ENCODE data around the gene PTH2R. TPM values are rescaled to one million over a fixed set of nuclear protein-coding genes. Genes with fewer than 3 reads are reported as not detected.

Gene PTH2R
- total RNA-seq, 1 donor from 2014 or later: not detected

DNA sequence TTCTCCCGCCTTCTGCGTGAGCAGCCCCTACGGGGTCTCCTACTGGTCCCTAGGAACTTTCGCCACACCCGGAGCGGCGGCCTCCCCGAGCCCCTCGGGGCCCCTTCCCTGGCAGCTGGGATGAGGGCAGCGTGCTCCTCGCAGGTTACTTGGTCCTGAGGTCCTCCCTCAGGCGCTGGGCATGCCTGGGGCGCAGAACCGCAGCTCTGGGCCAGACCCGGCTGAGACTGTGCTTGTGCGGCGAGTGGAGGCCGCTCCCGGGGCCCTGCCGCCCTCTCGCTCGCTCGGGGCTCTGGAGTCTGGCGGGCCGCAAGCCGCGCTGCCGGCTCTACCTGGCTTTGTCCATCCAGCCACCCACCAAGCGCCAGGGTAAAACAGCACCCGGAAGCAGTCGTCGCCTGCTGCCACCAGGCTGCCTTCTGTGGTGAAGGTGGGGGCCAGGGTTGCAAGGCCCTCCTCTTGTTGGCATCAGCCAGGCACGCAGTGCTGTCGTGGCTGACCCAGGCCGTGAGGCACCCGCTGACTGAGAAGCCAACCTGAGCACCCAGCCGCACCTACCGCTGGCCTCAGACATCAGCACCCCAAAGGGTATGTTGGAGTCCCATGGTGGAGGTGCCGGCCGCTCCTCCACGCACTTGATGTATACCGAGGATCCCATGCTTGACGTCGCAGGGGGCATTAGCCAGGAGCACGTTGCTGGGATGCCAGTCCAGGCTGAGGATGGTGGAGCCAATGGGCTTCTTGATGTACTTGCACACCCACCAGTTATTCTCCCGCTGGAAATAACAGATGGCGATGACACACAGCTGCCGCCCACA lies 46.1 kb upstream of the PTH2R start:
- intact Hi-C loops (cut with micrococcal nuclease): no loop called here
- peaks cover 17% of the 10 kb centered on the region for H3K9me3 ChIP-seq (replicated peaks)
- TF ChIP-seq, protein P1, sequence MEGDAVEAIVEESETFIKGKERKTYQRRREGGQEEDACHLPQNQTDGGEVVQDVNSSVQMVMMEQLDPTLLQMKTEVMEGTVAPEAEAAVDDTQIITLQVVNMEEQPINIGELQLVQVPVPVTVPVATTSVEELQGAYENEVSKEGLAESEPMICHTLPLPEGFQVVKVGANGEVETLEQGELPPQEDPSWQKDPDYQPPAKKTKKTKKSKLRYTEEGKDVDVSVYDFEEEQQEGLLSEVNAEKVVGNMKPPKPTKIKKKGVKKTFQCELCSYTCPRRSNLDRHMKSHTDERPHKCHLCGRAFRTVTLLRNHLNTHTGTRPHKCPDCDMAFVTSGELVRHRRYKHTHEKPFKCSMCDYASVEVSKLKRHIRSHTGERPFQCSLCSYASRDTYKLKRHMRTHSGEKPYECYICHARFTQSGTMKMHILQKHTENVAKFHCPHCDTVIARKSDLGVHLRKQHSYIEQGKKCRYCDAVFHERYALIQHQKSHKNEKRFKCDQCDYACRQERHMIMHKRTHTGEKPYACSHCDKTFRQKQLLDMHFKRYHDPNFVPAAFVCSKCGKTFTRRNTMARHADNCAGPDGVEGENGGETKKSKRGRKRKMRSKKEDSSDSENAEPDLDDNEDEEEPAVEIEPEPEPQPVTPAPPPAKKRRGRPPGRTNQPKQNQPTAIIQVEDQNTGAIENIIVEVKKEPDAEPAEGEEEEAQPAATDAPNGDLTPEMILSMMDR (IDR thresholded peaks at IDR 0.05; ENCODE audit: borderline replicate concordance): no peak
- no peaks in the 10 kb centered on the region for H3K4me1 ChIP-seq
- H3K4me3 ChIP-seq: no peak overlapping the region
- H3K27ac ChIP-seq (replicated peaks): no peak overlapping the region
- no peak for DNase-seq
- H3K36me3 ChIP-seq: peaks cover 20% of the 10 kb centered on the region
- no peaks in the 10 kb centered on the region for H3K27me3 ChIP-seq (ENCODE audit: low read depth)

DNA sequence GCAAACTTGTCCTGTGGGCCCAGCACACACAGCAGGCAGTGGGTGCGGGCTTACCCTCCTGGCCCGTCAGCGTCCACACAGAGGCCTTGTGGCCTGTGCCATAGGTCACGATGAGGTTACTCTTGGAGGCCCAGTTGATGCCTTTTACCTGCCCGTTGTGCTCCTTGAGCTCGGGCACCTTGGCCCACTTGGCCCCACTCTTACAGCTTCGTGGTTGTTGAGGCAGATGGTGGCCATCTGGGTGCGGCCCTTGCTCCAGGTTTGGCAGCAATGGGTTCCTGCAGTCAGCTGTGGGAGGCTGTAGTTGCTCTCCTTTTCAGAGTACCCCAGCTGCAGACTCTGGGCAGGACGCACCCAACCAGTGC lies 45.5 kb upstream of the PTH2R start:
- Histone ChIP-seq H3K27ac (replicated peaks) (no peak overlapping the region), H3K9me3 (replicated peaks) (peaks cover 17% of the 10 kb centered on the region), H3K4me1 (no peaks in the 10 kb centered on the region), H3K36me3 (peaks cover 14% of the 10 kb centered on the region), H3K27me3 (ENCODE audit: low read depth) (no peaks in the 10 kb centered on the region), H3K4me3 (no peak overlapping the region)
- TF ChIP-seq, protein P1 (IDR thresholded peaks at IDR 0.05; ENCODE audit: borderline replicate concordance): no peak
- intact Hi-C loops (cut with micrococcal nuclease): no loop called here
- no peak for DNase-seq

DNA sequence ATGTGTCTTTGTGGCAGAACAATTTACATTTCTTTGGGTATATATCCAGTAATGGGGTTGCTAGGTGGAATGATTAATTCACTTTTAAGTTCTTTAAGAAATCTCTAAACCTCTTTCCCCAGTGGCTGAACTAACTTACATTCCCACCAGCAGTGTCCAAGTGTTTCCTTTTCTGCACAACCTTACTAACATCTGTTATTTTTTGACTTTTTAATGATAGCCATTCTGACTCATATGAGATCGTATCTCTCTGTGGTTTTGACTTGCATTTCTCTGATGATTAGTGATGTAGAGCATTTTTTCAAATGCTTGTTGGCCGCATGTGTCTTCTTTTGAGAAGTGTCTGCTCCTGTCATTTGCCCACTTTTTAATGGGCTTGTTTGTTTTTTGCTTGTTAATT lies 43.1 kb upstream of the PTH2R start:
- no peaks in the 10 kb centered on the region for H3K27me3 ChIP-seq (ENCODE audit: low read depth)
- H3K9me3 ChIP-seq (replicated peaks): peaks cover 17% of the 10 kb centered on the region
- H3K36me3 ChIP-seq: peaks cover 7% of the 10 kb centered on the region
- TF ChIP-seq, protein P1 (IDR thresholded peaks at IDR 0.05; ENCODE audit: borderline replicate concordance): no peak
- H3K4me1 ChIP-seq: no peaks in the 10 kb centered on the region
- intact Hi-C loops (cut with micrococcal nuclease): no loop called here
- no peak for DNase-seq
- H3K27ac ChIP-seq (replicated peaks): no peak overlapping the region
- no peak overlapping the region for H3K4me3 ChIP-seq

DNA sequence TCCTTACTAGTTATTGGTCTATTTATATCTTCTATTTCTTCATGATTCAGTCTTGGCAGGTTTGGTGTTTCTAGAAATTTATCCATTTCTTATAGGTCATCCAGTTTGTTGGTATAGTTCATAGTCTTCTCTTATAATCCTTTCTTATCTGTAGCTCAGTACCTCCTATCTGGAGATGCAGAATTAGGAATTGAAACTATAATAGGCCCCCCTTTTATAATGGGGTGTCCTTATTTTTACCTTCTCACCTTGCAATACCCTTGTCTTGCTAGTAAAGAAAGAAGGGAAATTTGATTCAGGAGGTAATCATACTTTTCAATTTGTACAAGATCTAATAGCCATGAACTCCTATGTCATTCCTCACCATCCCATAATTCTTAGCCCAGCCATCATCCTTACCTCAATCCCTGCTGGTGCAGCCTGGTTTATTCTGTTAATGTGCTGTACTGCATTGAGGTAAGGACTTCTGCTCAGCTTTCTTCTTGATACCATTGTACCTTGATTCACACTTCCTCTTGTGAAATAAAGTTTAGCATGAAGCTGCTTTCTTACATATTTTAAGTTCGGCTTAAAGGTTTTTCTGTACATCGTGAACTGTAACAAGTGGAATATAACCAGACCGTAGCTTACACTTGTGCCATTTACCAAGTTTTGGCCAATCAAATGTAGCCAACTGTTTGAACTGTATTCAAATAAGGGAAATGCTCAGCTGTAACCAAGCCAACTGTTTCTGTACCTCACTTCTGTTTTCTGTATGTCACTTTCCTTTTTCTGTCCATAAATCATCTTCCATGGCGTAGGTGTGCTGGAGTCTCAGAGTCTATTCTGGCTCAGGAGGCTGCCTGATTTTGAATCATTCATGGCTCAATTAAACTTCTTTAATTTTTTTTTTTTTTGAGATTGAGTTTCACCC lies 40.1 kb upstream of the PTH2R start:
- intact Hi-C loops (cut with micrococcal nuclease): no loop called here
- no peaks in the 10 kb centered on the region for H3K4me1 ChIP-seq
- TF ChIP-seq, protein P1 (IDR thresholded peaks at IDR 0.05; ENCODE audit: borderline replicate concordance): no peak
- H3K27me3 ChIP-seq (ENCODE audit: low read depth): no peaks in the 10 kb centered on the region
- no peak overlapping the region for H3K4me3 ChIP-seq
- peaks cover 17% of the 10 kb centered on the region for H3K9me3 ChIP-seq (replicated peaks)
- no peaks in the 10 kb centered on the region for H3K36me3 ChIP-seq
- H3K27ac ChIP-seq (replicated peaks): no peak overlapping the region
- DNase-seq: no peak

DNA sequence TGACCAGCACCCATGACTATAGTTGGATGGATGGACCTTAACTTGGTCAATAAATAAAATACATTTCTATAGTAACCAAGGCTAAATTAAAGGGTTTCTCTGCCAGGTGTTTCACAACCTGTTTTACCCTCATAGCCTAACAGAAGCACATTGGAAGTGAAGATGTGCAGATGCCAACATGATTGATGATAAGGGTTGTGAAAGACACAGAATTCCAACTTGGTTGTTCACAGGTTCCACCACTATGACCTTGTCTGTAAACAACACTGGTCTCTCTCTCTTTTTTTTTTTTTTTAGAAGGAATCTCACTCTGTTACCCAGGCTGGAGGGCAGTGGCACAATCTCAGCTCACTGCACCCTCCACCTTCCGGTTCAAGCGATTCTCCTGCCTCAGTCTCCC lies 37.5 kb upstream of the PTH2R start:
- no peak for DNase-seq

More for the DNA sequence above, 37.5 kb upstream of the PTH2R start:
- no peaks in the 10 kb centered on the region for H3K4me1 ChIP-seq
- TF ChIP-seq, protein P1 (IDR thresholded peaks at IDR 0.05; ENCODE audit: borderline replicate concordance): no peak
- no peaks in the 10 kb centered on the region for H3K27me3 ChIP-seq (ENCODE audit: low read depth)
- H3K36me3 ChIP-seq: no peaks in the 10 kb centered on the region
- no peak overlapping the region for H3K27ac ChIP-seq (replicated peaks)
- peaks cover 13% of the 10 kb centered on the region for H3K9me3 ChIP-seq (replicated peaks)
- H3K4me3 ChIP-seq: no peak overlapping the region
- intact Hi-C loops (cut with micrococcal nuclease): no loop called here
